H9 (cell line): ENCODE results near the gene EFNA1. TPM values are rescaled to one million over a fixed set of nuclear protein-coding genes. Genes with fewer than 3 reads are reported as not detected.

Experiments
- DNase-seq: peaks from one replicate; pipeline ENCODE4 v3.0.0-alpha.2; 2017
- H2AFZ ChIP-seq: one replicate; pipeline ENCODE4 v1.6.1; 2013; ENCODE audit warnings: mild to moderate bottlenecking, low read length, control low read depth, moderate library complexity
- H2AK5ac ChIP-seq: 2 replicates; pipeline ENCODE4 v1.6.1; 2013; ENCODE audit warnings: low read length, control low read depth, mixed read lengths; ENCODE audit not compliant: insufficient read length
- H2BK120ac ChIP-seq: one replicate; pipeline ENCODE4 v1.6.1; 2013; ENCODE audit warnings: low read depth, mild to moderate bottlenecking, low read length, control low read depth, inconsistent platforms; ENCODE audit not compliant: poor library complexity, severe bottlenecking
- H2BK12ac ChIP-seq: 2 replicates; pipeline ENCODE4 v1.6.1; 2013; ENCODE audit warnings: low read length, control low read depth, mixed read lengths, low read depth; ENCODE audit not compliant: insufficient read length
- H2BK15ac ChIP-seq: 2 replicates; pipeline ENCODE4 v1.6.1; 2013; ENCODE audit warnings: low read depth, low read length, control low read depth
- H2BK20ac ChIP-seq: one replicate; pipeline ENCODE4 v1.6.1; 2013; ENCODE audit warnings: low read depth, mild to moderate bottlenecking, low read length, control low read depth, inconsistent platforms; ENCODE audit not compliant: poor library complexity, severe bottlenecking
- H2BK5ac ChIP-seq: 2 replicates; pipeline ENCODE4 v1.6.1; 2013; ENCODE audit warnings: low read length, control low read depth, mixed read lengths; ENCODE audit not compliant: insufficient read length
- H3K14ac ChIP-seq: 2 replicates; pipeline ENCODE4 v1.6.1; 2013; ENCODE audit warnings: low read length, control low read depth; ENCODE audit not compliant: insufficient read depth
- H3K18ac ChIP-seq: 2 replicates; pipeline ENCODE4 v1.6.1; 2013; ENCODE audit warnings: low read depth, mild to moderate bottlenecking, mixed read lengths, low read length, control low read depth; ENCODE audit not compliant: insufficient read length
- H3K23ac ChIP-seq: 2 replicates; pipeline ENCODE4 v1.6.1; 2013; ENCODE audit warnings: low read length, control low read depth, mixed read lengths, low read depth; ENCODE audit not compliant: insufficient read length
- H3K23me2 ChIP-seq: 2 replicates; pipeline ENCODE4 v1.6.1; 2013; ENCODE audit warnings: low read depth, mild to moderate bottlenecking, mixed read lengths, low read length, control low read depth; ENCODE audit not compliant: insufficient read length, poor library complexity, severe bottlenecking
- H3K27ac ChIP-seq: 2 replicates; pipeline ENCODE4 v1.5.1; 2013; ENCODE audit warnings: low read length, control low read depth, mixed read lengths, low read depth; ENCODE audit not compliant: insufficient read length
- H3K27me3 ChIP-seq: 2 replicates; pipeline ENCODE4 v1.6.1; 2013; ENCODE audit warnings: low read length, control low read depth, inconsistent platforms; ENCODE audit not compliant: insufficient read depth
- H3K4ac ChIP-seq: 2 replicates; pipeline ENCODE4 v1.6.1; 2013; ENCODE audit warnings: low read depth, mild to moderate bottlenecking, control low read depth, inconsistent platforms, low read length, moderate library complexity
- H3K4me1 ChIP-seq: 2 replicates; pipeline ENCODE4 v1.6.1; 2013; ENCODE audit warnings: low read length, control low read depth, inconsistent platforms; ENCODE audit not compliant: insufficient read depth
- H3K4me2 ChIP-seq: 2 replicates; pipeline ENCODE4 v1.6.1; 2013; ENCODE audit warnings: low read length, control low read depth, mixed read lengths; ENCODE audit not compliant: insufficient read length, insufficient read depth
- H3K56ac ChIP-seq: 2 replicates; pipeline ENCODE4 v1.6.1; 2013; ENCODE audit warnings: low read depth, mild to moderate bottlenecking, mixed read lengths, low read length, control low read depth; ENCODE audit not compliant: insufficient read length
- H3K79me1 ChIP-seq: 2 replicates; pipeline ENCODE4 v1.6.1; 2013; ENCODE audit warnings: low read depth, mild to moderate bottlenecking, moderate library complexity, low read length, control low read depth, inconsistent platforms; ENCODE audit not compliant: insufficient read depth, poor library complexity, severe bottlenecking
- H3K79me2 ChIP-seq: 2 replicates; pipeline ENCODE4 v1.6.1; 2013; ENCODE audit warnings: low read length, control low read depth, inconsistent platforms; ENCODE audit not compliant: insufficient read depth
- H3K9ac ChIP-seq: 2 replicates; pipeline ENCODE4 v1.6.1; 2013; ENCODE audit warnings: low read length, control low read depth, mixed read lengths; ENCODE audit not compliant: insufficient read length; ENCODE audit errors: extremely low read depth
- H3K9me3 ChIP-seq: one replicate; pipeline ENCODE4 v1.6.1; 2013; ENCODE audit warnings: low read depth, low read length, inconsistent platforms; ENCODE audit not compliant: control insufficient read depth
- H3T11ph ChIP-seq: one replicate; pipeline ENCODE4 v1.6.1; 2013; ENCODE audit warnings: mild to moderate bottlenecking, low read length, control low read depth, inconsistent platforms
- H4K20me1 ChIP-seq: one replicate; pipeline ENCODE4 v1.6.1; 2013; ENCODE audit not compliant: control insufficient read depth, insufficient read length, insufficient read depth
- H4K5ac ChIP-seq: 2 replicates; pipeline ENCODE4 v1.6.1; 2013; ENCODE audit warnings: low read depth, mild to moderate bottlenecking, mixed read lengths, low read length, control low read depth; ENCODE audit not compliant: insufficient read length
- H4K8ac ChIP-seq: replicated peaks from 2 replicates; pipeline ENCODE4 v1.6.1; 2013; ENCODE audit warnings: low read length, control low read depth, mixed read lengths, low read depth; ENCODE audit not compliant: insufficient read length
- H4K91ac ChIP-seq: 2 replicates; pipeline ENCODE4 v1.6.1; 2013; ENCODE audit warnings: low read depth, mild to moderate bottlenecking, moderate library complexity, mixed read lengths, low read length, control low read depth; ENCODE audit not compliant: insufficient read length
- H3K27ac Mint-ChIP-seq, 3 experiments: 2 replicates in 2 of 3; 3 replicates in 1 of 3; pipeline ENCODE4 v1.8.0; 2020 to 2021; ENCODE audit warnings: mixed read lengths in 3 of 3, mild to moderate bottlenecking in 1 of 3, moderate library complexity in 1 of 3
- H3K27me3 Mint-ChIP-seq: 2 replicates; pipeline ENCODE4 v1.8.0; 2021; ENCODE audit warnings: low read depth, mild to moderate bottlenecking, moderate library complexity, mixed read lengths
- H3K36me3 Mint-ChIP-seq, 3 experiments: 2 replicates in 2 of 3; 3 replicates in 1 of 3; pipeline ENCODE4 v1.8.0; 2020 to 2021; ENCODE audit warnings: low read depth in 3 of 3, mixed read lengths in 3 of 3; ENCODE audit not compliant: insufficient read depth in 1 of 3
- H3K4me1 Mint-ChIP-seq, 2 experiments: 2 replicates each; pipeline ENCODE4 v1.8.0; 2020; ENCODE audit warnings: mixed read lengths in 2 of 2
- H3K4me3 Mint-ChIP-seq, 2 experiments: 2 replicates in 1 of 2; 3 replicates in 1 of 2; pipeline ENCODE4 v1.8.0; 2020 to 2021; ENCODE audit warnings: mild to moderate bottlenecking in 2 of 2, mixed read lengths in 2 of 2, moderate library complexity in 1 of 2
- H3K9me3 Mint-ChIP-seq, 2 experiments: 2 replicates in 1 of 2; 3 replicates in 1 of 2; pipeline ENCODE4 v1.8.0; 2020; ENCODE audit warnings: mild to moderate bottlenecking in 2 of 2, mixed read lengths in 2 of 2, moderate library complexity in 1 of 2
- WGBS: extraction: QIAGEN DNeasy Blood & Tissue Kit; methylation state at CpG from one replicate; pipeline ENCODE4 v1.1.7; 2013; ENCODE audit warnings: missing lambda C conversion rate, low lambda C conversion rate, mixed read lengths; ENCODE audit not compliant: insufficient read length; ENCODE audit errors: extremely low coverage; 5-methylcytosine and 5-hydroxymethylcytosine counted together
- total RNA-seq: library from RNA; stranded (reverse); gene quantifications from 2 replicates; pipeline ENCODE4 v1.2.1, GENCODE V29; 2021
- TF ChIP-seq, protein P1 (sequence below): fragments of 200-600 bp; sonication (generic); conservative IDR thresholded peaks from 3 replicates; pipeline ENCODE4 v1.8.0; 2021; ENCODE audit warnings: antibody characterized with exemption, mild to moderate bottlenecking

Gene EFNA1
- total RNA-seq, 1 experiment from 2014 or later: 1.4 TPM

DNA sequence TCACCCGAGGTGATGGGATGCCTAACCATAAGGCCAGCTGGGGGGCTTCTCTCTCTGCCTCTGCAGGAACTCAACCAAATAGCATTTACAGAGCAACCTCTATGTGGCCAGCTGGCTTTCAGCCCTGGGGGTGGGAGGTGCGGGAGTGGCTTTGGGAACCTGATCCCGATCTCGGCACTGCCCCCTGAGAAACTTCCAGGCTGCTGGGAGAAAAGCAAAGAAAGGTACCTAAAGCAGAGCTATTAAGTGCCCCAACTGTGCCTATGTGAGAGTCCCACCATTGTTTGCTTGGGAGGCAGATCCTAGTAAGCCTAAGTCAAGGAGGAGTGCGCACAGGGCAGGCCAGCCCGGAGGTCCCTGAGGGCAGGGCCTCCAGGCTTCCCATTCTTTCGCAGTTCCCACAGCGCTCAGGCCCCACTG, 38.4 kb downstream of the EFNA1 start:
- Histone ChIP-seq H3K4me1 (no peaks in the 10 kb centered on the region), H4K91ac (no peak overlapping the region), H3K23ac (no peak overlapping the region), H4K8ac (no peak overlapping the region), H3K79me2 (no peaks in the 10 kb centered on the region), H2BK15ac (no peak overlapping the region), H3K23me2 (peaks cover 8% of the 10 kb centered on the region), H3K4ac (no peak overlapping the region), H3K27ac (no peak overlapping the region), H2BK120ac (no peak overlapping the region), H3K14ac (no peak overlapping the region), H2BK12ac (no peak overlapping the region), H2BK5ac (no peak overlapping the region), H2AFZ (no peak overlapping the region), H4K5ac (no peak overlapping the region), H3K9ac (no peak overlapping the region), H4K20me1 (no peaks in the 10 kb centered on the region), H3K79me1 (no peaks in the 10 kb centered on the region), H3T11ph (no peak overlapping the region), H3K56ac (no peak overlapping the region), H2AK5ac (no peak overlapping the region), H3K4me2 (peak overlapping the region; percentile 94), H2BK20ac (no peak overlapping the region), H3K27me3 (no peaks in the 10 kb centered on the region), H3K9me3 (no peaks in the 10 kb centered on the region), H3K18ac (no peak overlapping the region)
- DNase-seq: peak; percentile 60
- peaks cover 4 to 5% of the 10 kb centered on the region in 2 experiments; a peak in 4 of 5 replicates for H3K9me3 Mint-ChIP-seq
- H3K36me3 Mint-ChIP-seq: peaks cover 3 to 13% (median 13%) of the 10 kb centered on the region in 3 experiments; a peak in 6 of 7 replicates
- no CpG with 5 or more reads among the region's 8 CpGs for WGBS
- peak overlapping the region in 2 of 3 experiments; percentile 51 to 87; a peak in 3 of 7 replicates for H3K27ac Mint-ChIP-seq
- TF ChIP-seq, protein P1, sequence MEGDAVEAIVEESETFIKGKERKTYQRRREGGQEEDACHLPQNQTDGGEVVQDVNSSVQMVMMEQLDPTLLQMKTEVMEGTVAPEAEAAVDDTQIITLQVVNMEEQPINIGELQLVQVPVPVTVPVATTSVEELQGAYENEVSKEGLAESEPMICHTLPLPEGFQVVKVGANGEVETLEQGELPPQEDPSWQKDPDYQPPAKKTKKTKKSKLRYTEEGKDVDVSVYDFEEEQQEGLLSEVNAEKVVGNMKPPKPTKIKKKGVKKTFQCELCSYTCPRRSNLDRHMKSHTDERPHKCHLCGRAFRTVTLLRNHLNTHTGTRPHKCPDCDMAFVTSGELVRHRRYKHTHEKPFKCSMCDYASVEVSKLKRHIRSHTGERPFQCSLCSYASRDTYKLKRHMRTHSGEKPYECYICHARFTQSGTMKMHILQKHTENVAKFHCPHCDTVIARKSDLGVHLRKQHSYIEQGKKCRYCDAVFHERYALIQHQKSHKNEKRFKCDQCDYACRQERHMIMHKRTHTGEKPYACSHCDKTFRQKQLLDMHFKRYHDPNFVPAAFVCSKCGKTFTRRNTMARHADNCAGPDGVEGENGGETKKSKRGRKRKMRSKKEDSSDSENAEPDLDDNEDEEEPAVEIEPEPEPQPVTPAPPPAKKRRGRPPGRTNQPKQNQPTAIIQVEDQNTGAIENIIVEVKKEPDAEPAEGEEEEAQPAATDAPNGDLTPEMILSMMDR: no peak
- H3K4me1 Mint-ChIP-seq: peaks cover 5 to 18% of the 10 kb centered on the region in 2 experiments
- peak overlapping the region in 1 of 2 experiments; percentile 75; a peak in 3 of 5 replicates for H3K4me3 Mint-ChIP-seq
- H3K27me3 Mint-ChIP-seq: peaks cover 3% of the 10 kb centered on the region
